Suppressor macrophage treated with lipopolysaccharide for 4 hours (primary cell): ENCODE results near the gene IBA57.
A peak's percentile ranks its signal among the peaks of the same experiment; 100 is the strongest.

Source experiments
- DNase-seq: peaks from one replicate; pipeline ENCODE4 v3.0.0-alpha.2; 2020

Gene IBA57

GRCh38 chr1:228157729-228158126 lies 7.9 kb upstream of the IBA57 start:
- no peak for DNase-seq

GRCh38 chr1:228158151-228159007 lies 7.2 kb upstream of the IBA57 start:
- DNase-seq, result no peak

- DNase-seq, result no peak
These were observed 6.5 kb upstream of the IBA57 start for GRCh38 chr1:228159008-228159665.

GRCh38 chr1:228160201-228160761 lies 5.3 kb upstream of the IBA57 start:
- no peak for DNase-seq

GRCh38 chr1:228161362-228161761 lies 4.2 kb upstream of the IBA57 start:
- peak; percentile 22 for DNase-seq

- DNase-seq, result no peak
These were observed 3.7 kb upstream of the IBA57 start for GRCh38 chr1:228161866-228162265.

- no peak for DNase-seq
These were observed 3.2 kb upstream of the IBA57 start for GRCh38 chr1:228162286-228163006.

GRCh38 chr1:228163007-228163753 lies 2.4 kb upstream of the IBA57 start:
- DNase-seq, result peak; percentile 36

GRCh38 chr1:228163776-228164519 lies 1.7 kb upstream of the IBA57 start:
- no peak for DNase-seq

- DNase-seq, result peak; percentile 55
These were observed 838 bp upstream of the IBA57 start for GRCh38 chr1:228164561-228165371.

- DNase-seq, result peak; percentile 80
These were observed 749 bp downstream of the IBA57 start for GRCh38 chr1:228166170-228166936.

GRCh38 chr1:228168563-228169270 lies 3.1 kb downstream of the IBA57 start:
- DNase-seq, result peak; percentile 17

- peak; percentile 54 for DNase-seq
These were observed 3.7 kb downstream of the IBA57 start for GRCh38 chr1:228169345-228169744.

GRCh38 chr1:228170666-228171065 lies 5.1 kb downstream of the IBA57 start:
- no peak for DNase-seq

GRCh38 chr1:228171221-228171891 lies 5.8 kb downstream of the IBA57 start:
- no peak for DNase-seq

- DNase-seq, result no peak
These were observed 7.3 kb downstream of the IBA57 start for GRCh38 chr1:228172591-228173527.
